Skeletal muscle satellite cell (primary cell): ENCODE measurements around the gene ITPK1.
A peak's percentile ranks its signal among the peaks of the same experiment; 100 is the strongest.
"Not testable (repeated sequence)": the region's sequence is repeated elsewhere in the genome, so short reads cannot be mapped to it uniquely, and the experiment has no call there.

Experiments
- H3K27me3 ChIP-seq: 2 replicates; pipeline ENCODE4 v1.7.0; 2013; ENCODE audit warnings: low read length; ENCODE audit not compliant: control insufficient read depth, insufficient read depth
- H3K36me3 ChIP-seq: 2 replicates; pipeline ENCODE4 v1.7.0; 2013; ENCODE audit warnings: mild to moderate bottlenecking, control low read depth, low read length; ENCODE audit not compliant: insufficient read depth
- H3K4me1 ChIP-seq: 2 replicates; pipeline ENCODE4 v1.7.0; 2013; ENCODE audit warnings: low read length; ENCODE audit not compliant: control insufficient read depth, insufficient read depth
- H3K4me2 ChIP-seq: 2 replicates; pipeline ENCODE4 v1.7.0; 2013; ENCODE audit warnings: mild to moderate bottlenecking, low read length
- H3K4me3 ChIP-seq: 2 replicates; pipeline ENCODE4 v1.7.0; 2013; ENCODE audit warnings: low read length
- H3K9ac ChIP-seq: 2 replicates; pipeline ENCODE4 v1.7.0; 2013; ENCODE audit warnings: mild to moderate bottlenecking, low read depth, low read length, moderate library complexity
- H3K9me3 ChIP-seq: replicated peaks from 2 replicates; pipeline ENCODE4 v1.7.0; 2013; ENCODE audit warnings: mild to moderate bottlenecking, control low read depth, low read length

The ITPK1 gene

DNA sequence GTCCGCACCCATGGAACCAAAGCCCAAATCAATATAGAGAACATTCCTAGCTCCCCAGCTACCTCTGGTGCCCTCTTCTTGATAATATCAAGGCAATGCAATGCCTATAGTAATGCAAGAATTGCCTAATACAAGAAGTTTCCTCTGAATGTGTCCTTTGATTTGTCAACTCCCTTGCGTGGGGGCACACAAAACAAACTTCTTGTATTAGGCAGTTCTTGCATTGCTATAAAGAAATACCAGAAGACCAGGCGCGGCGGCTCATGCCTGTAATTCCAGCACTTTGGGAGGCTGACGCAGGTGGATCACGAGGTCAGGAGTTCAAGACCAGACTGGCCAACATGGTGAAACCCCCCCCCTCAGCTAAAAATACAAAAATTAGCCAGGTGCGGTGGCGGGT, 10.4 kb upstream of the ITPK1 start:
- no peaks in the 10 kb centered on the region for H3K9me3 ChIP-seq
- H3K4me2 ChIP-seq: no peak overlapping the region
- no peak overlapping the region for H3K9ac ChIP-seq
- H3K36me3 ChIP-seq: no peaks in the 10 kb centered on the region
- H3K4me1 ChIP-seq: no peaks in the 10 kb centered on the region
- H3K4me3 ChIP-seq: no peak overlapping the region
- H3K27me3 ChIP-seq: peaks cover 27% of the 10 kb centered on the region

DNA sequence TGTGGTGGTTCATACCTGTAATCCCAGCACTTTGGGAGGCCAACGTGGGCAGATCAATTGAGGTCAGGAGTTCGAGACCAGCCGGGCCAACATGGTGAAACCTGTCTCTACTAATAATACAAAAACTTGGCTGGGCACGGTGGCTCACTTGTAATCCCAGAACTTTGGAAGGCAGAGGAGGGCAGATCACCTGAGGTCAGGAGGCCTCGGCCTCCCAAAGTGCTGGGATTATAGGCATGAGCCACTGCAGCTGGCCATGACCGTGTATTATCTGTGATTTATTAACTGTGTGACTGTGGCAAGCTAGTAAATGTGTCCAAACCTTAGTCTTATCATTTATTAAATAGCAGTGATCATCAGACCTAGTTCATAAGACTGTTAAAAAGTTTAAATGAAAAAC, 7.1 kb upstream of the ITPK1 start:
- Histone ChIP-seq H3K4me1 (no peaks in the 10 kb centered on the region), H3K9ac (no peak overlapping the region), H3K36me3 (no peaks in the 10 kb centered on the region), H3K4me3 (no peak overlapping the region), H3K4me2 (no peak overlapping the region), H3K27me3 (peaks cover 10% of the 10 kb centered on the region), H3K9me3 (no peaks in the 10 kb centered on the region)

DNA sequence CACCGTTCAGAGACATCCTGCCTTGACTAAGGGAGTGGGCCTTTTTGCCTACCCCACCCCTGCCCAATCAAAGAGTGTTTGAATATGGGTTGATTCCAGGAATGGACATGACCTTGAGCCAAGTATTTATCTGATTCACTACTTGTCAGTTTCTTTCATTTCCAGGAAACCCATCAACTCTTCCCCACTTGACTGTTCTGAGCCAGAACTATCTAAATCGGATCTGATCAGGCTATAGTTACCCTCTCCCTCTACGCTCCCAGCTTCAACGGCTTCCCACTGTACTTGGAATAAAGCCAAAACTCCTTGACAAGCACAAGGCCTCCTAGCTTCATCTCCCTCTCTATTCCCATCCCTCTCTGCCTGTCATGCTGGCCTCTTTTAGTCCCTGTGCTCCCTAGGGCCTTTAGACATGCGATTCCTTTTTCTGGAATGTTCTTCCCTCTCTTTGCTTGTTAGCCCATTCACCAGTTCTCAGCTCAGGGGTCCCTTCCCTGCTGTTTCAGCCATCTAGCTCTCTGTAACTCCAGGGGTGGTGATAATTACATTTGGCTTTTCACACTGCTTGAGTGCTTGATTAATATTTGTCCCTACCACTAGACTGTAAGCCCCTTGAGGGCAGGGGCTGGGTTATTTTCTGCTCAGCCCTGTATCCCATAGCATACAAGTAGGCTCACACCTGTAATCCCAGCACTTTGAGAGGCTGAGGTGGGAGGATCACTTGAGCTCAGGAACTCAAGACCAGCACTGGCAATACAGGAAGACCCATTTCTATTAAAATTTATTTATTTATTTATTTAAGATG, 5.5 kb upstream of the ITPK1 start:
- Histone ChIP-seq H3K9me3 (no peaks in the 10 kb centered on the region), H3K36me3 (no peaks in the 10 kb centered on the region), H3K4me1 (peaks cover 4% of the 10 kb centered on the region), H3K4me3 (no peak overlapping the region), H3K4me2 (no peak overlapping the region), H3K9ac (no peak overlapping the region), H3K27me3 (peaks cover 8% of the 10 kb centered on the region)

DNA sequence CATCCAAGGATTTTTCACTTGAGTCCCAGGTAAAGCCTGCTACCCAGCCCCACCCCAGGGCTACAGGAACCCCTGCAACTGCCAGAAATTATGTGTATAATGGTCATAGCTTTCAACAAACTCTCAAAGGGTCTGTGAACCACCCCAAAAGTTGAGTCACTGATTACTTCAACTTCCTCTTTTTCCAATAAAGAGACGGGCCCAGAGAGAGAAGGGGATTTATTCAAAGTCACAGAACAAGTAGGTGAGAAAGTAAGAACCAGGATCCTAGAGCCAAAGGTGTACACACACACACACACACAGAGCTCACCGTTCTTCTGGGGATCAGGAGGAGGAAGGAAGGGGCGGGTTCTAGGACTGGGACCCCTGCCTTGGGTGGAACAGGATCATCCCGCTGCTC, 4.8 kb upstream of the ITPK1 start:
- H3K9ac ChIP-seq: no peak overlapping the region
- no peaks in the 10 kb centered on the region for H3K9me3 ChIP-seq
- H3K4me2 ChIP-seq: no peak overlapping the region
- peaks cover 2% of the 10 kb centered on the region for H3K27me3 ChIP-seq
- no peaks in the 10 kb centered on the region for H3K36me3 ChIP-seq
- H3K4me3 ChIP-seq: no peak overlapping the region
- peaks cover 7% of the 10 kb centered on the region for H3K4me1 ChIP-seq

DNA sequence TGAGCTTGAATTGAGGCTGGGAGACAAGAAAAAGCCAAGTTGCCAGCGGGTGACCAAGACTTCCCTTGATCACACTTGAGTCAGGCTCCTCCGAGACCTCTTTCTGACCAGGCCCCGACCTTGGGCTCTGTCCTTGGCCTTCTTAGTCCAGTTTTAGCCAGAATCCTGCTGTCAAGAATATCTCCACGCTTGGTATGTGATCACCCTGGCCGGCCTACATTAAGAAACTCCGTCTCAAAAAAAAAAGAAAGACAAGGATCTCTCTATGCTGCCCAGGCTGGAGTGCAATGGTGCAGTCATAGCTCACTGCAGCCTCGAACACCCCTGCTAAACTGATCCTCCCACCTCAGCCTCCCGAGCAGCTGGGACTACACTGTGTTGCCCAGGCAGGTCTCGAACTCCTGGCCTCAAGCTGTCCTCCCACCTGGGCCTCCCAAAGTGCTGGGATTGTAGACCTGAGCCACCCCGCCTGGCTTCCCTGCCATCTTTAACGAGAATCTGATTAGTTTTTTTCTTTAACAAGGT, 1.0 kb upstream of the ITPK1 start:
- Histone ChIP-seq H3K9me3 (no peaks in the 10 kb centered on the region), H3K4me1 (peaks cover 22% of the 10 kb centered on the region), H3K27me3 (no peaks in the 10 kb centered on the region), H3K4me2 (peak overlapping the region; percentile 96), H3K4me3 (peak overlapping the region; percentile 93), H3K36me3 (no peaks in the 10 kb centered on the region), H3K9ac (peak overlapping the region; percentile 84)

DNA sequence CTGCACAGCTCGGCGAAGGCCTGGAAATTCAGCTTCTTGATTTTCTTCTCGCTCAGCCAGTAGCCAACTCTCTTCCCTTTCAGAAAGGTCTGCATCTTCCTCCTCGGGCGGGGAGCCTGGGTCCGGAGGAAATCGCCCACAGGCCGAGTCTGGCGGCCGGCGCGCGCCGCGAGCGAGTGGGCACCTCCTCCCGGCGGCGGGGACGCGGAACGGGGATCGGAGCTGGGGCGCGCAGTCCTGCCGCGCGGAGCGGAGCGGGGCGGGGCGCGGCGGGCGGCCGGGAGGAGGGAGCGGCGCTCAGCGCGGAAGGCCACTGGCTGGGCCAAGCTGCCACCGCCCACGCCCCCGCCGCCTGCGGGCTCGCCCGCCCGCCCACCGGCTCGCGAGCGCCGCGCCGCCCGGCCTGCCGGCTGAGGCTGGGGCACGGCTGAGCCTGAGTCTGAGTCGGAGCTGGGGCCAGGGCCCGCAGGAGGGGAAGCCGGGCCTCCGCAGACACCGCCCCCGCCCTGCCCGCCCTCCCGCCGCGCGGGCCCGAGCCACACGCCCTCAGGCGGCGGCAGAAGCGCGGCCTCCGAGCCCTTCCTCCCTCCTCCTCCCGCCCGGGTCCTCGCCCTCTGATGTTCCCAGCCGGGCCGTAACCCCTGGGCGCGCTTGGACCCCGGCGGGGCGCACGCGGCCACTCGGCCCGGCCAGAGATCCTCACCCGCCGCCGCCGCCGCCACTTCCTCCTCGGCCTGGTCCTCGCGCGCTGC, 480 bp downstream of the ITPK1 start:
- Histone ChIP-seq H3K27me3 (no peaks in the 10 kb centered on the region), H3K36me3 (no peaks in the 10 kb centered on the region), H3K4me3 (peak overlapping the region; percentile 93), H3K4me1 (peaks cover 22% of the 10 kb centered on the region), H3K4me2 (peak overlapping the region; percentile 96), H3K9ac (peak overlapping the region; percentile 84), H3K9me3 (no peaks in the 10 kb centered on the region)

DNA sequence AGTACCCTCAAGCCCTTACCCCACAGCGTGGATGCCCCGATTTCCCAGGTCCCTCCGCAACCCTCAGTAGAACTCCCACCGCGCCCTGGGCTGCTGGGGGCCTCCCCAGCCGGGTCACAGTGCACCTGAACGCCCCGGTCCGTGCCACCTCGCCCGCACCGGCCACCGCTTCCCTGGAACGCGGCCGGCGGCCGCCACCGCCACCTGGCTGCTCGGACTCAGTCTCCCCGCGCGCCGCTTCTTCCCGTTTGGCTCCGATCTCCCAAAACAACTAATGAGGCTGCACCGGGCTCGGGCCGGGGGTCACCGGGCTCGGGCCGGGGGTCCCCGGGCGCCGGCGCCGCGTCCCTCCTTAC, 1.0 kb downstream of the ITPK1 start:
- Histone ChIP-seq H3K36me3 (no peaks in the 10 kb centered on the region), H3K9ac (peak overlapping the region; percentile 84), H3K4me1 (peaks cover 22% of the 10 kb centered on the region), H3K4me2 (peak overlapping the region; percentile 96), H3K9me3 (no peaks in the 10 kb centered on the region), H3K27me3 (no peaks in the 10 kb centered on the region), H3K4me3 (peak overlapping the region; percentile 93)

DNA sequence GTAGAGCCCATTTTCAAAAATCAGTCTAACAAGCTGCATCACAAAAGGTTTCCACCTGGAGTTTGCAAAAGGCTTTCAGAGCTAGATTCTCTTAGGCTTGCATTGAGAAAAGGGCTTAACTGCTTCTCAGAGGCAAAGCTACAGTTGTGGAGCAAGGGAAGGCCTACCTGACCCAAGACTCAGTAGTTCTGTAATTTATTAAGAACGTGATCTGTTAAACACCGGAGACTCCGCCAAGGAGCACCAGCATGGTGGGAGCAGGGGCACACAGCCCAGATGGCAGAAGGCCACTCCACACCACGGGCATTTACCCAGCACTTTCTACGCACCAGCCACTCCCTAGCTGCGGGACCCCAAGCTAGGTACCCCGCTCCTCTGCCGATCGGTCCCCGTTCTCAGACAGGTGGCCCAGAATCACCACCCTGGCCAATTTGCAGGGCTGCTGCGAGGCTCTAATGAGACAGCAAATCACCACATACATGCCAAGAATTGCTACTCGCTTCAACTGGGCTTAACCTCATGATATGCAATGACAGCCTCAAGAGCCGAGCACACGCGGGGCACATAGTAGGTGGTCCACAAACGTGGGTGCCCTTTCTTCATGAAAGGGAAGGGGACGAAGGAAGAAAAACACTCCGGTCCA, 1.5 kb downstream of the ITPK1 start:
- peak overlapping the region; percentile 96 for H3K4me2 ChIP-seq
- peak overlapping the region; percentile 84 for H3K9ac ChIP-seq
- H3K27me3 ChIP-seq: no peaks in the 10 kb centered on the region
- H3K36me3 ChIP-seq: no peaks in the 10 kb centered on the region
- peaks cover 22% of the 10 kb centered on the region for H3K4me1 ChIP-seq
- no peaks in the 10 kb centered on the region for H3K9me3 ChIP-seq
- H3K4me3 ChIP-seq: peak overlapping the region; percentile 93

DNA sequence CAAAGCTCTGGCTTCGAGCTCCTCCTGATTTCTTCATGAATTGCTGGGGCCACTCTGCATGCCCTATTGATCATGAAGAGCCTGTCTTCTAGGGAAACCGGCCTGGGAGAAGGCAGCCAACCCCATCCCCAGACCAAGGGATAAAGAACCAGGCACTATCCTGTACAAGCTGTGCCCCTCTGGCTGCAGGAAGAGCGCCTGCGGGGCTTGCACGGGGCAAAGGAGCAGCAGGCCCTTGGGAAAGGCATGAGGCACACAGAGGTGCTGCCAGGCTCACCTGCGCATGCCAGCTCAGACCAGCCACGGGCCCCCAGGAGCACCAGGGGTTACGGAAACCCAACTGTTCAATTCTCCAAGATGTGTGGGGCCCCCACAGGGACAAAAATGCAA, 2.1 kb downstream of the ITPK1 start:
- Histone ChIP-seq H3K4me1 (peaks cover 22% of the 10 kb centered on the region), H3K9ac (no peak overlapping the region)

DNA sequence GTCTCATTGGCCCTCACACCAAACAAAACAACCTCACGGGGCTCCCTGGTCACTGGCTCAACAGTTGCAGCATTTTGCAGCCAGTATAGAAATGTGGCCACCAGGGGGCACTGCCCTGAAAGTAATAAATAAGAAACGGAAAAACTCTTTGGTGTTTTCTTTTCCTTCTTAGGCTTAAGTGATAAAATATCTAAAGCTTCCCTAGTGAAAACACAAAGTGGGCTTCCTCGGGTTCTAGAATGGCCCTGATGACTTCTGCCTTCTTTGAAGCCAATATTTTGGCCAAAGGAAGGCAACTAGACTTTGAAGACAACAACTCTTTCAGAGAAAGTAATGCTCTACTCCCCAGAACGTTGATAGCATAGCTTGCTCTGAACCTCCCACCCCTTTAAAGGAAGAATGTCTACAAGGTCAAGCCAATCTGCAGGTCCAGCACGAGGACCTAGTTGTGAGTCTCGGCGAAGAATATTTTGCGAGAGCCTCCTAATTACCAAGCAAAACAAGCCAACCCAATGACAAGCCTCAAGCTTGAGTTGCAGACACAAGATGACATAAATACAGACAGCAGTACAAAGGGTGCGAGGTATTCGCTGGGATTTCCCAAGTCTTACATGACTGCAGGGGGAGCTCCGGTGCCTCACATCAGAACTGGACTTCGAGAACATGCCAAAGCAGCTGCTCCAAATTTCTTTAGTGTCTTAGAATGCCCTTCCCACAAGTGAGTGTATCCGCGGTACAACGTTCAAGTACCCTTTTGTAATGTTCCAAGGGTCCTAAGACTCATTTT, 2.6 kb downstream of the ITPK1 start:
- Histone ChIP-seq H3K4me1 (peaks cover 22% of the 10 kb centered on the region), H3K4me2 (peak overlapping the region; percentile 96), H3K27me3 (no peaks in the 10 kb centered on the region), H3K9ac (peak overlapping the region; percentile 17), H3K9me3 (no peaks in the 10 kb centered on the region), H3K4me3 (peak overlapping the region; percentile 93), H3K36me3 (no peaks in the 10 kb centered on the region)

More for the DNA sequence above, 2.1 kb downstream of the ITPK1 start:
- Histone ChIP-seq H3K36me3 (no peaks in the 10 kb centered on the region), H3K9me3 (no peaks in the 10 kb centered on the region), H3K4me2 (peak overlapping the region; percentile 96), H3K27me3 (no peaks in the 10 kb centered on the region), H3K4me3 (peak overlapping the region; percentile 93)

DNA sequence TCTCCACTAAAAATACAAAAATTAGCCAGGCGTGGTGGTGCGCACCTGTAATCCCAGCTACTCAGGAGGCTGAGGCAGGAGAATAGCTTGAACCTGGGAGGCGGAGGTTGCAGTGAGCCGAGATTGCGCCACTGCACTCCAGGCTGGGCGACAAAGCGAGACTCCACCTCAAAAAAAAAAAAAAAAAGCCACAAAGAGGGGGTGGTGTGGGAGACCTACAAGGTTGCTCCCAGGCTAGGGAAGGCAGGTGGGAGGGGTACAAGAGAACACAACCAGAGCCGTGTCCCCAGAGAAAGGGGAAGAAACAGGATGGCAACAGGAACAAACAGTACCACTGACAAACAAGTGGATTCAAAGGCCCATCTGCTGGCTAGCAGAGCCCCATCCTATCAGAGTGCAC, 4.2 kb downstream of the ITPK1 start:
- H3K9me3 ChIP-seq, H3K4me2 ChIP-seq, H3K36me3 ChIP-seq, H3K9ac ChIP-seq, H3K27me3 ChIP-seq, H3K4me3 ChIP-seq: not testable (repeated sequence)
- peaks cover 21% of the 10 kb centered on the region for H3K4me1 ChIP-seq
